ENCODE data around the gene NR2F1-AS1.

The NR2F1-AS1 gene

GRCh38 chr5:93503598-93504067, 77.4 kb downstream of the NR2F1-AS1 start:
- H3K4me2 ChIP-seq (ENCODE audit: low read length): no peak overlapping the region
- H3K18ac ChIP-seq (ENCODE audit: low read length): no peak overlapping the region
- H2BK120ac ChIP-seq (ENCODE audit: insufficient read depth, low read length, poor library complexity): no peak overlapping the region
- H2AFZ ChIP-seq (ENCODE audit: insufficient read depth, low read length, poor library complexity): no peak overlapping the region
- H4K12ac ChIP-seq (ENCODE audit: low read depth, low read length): no peak overlapping the region
- no peak overlapping the region for H3K14ac ChIP-seq (ENCODE audit: low read length)
- no peak overlapping the region for H4K91ac ChIP-seq (ENCODE audit: low read depth, low read length)
- H2BK5ac ChIP-seq (ENCODE audit: low read depth, low read length, poor library complexity): no peak overlapping the region
- no CpG with 5 or more reads among the region's 1 CpG for WGBS (ENCODE audit: extremely low coverage, insufficient coverage, insufficient read length)
- no peak overlapping the region for H3K4ac ChIP-seq (ENCODE audit: low read depth, low read length)
- no peak overlapping the region for H3K27ac ChIP-seq (ENCODE audit: low read depth, low read length)
- H3K4me3 ChIP-seq (ENCODE audit: low read depth, low read length): no peak overlapping the region
- DNase-seq: no peak
- H3K79me2 ChIP-seq (ENCODE audit: control insufficient read depth, insufficient read depth, low read length, poor library complexity): no peaks in the 10 kb centered on the region
- H2BK12ac ChIP-seq (ENCODE audit: low read length): no peak overlapping the region
- H3K9ac ChIP-seq (ENCODE audit: low read length): no peak overlapping the region
- no peaks in the 10 kb centered on the region for H3K27me3 ChIP-seq (ENCODE audit: insufficient read depth, low read length)
- no peak overlapping the region for H2AK5ac ChIP-seq (ENCODE audit: low read length)
- no peaks in the 10 kb centered on the region for H3K9me3 ChIP-seq (ENCODE audit: insufficient read depth, low read depth, low read length)
- H3K23ac ChIP-seq (ENCODE audit: low read length): no peak overlapping the region
- no peaks in the 10 kb centered on the region for H3K4me1 ChIP-seq (ENCODE audit: control insufficient read depth in 1 of 2, insufficient read depth in 2 of 2, low read length in 2 of 2)
- no peak overlapping the region for H4K8ac ChIP-seq (ENCODE audit: low read depth, low read length)
- no peaks in the 10 kb centered on the region for H3K36me3 ChIP-seq (ENCODE audit: control insufficient read depth in 1 of 2, insufficient read depth in 2 of 2, low read length in 2 of 2)
- no peaks in the 10 kb centered on the region for H3K79me1 ChIP-seq (ENCODE audit: low read length)

DNA sequence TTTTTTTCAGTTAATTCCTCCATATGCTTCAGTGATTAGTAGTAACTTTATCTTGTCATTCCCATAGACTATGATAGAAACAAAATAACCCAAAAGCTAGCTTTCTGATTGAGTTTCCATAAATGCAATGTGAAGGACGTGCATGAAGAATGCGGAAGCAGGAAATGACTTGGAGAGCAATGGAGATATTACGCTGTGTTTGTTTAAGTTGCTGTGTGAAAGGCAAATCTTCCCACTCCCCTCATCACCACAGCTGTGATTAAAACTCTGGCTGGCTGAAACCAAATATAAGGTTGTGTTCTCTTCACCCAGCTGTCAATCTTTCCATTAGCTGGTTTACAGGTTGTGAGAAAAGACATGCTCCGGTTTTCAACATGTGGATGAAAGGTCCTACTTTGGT, 83.9 kb downstream of the NR2F1-AS1 start:
- no CpG with 5 or more reads among the region's 4 CpGs for WGBS (ENCODE audit: extremely low coverage, insufficient coverage, insufficient read length)

GRCh38 chr5:93479982-93480509, 101.0 kb downstream of the NR2F1-AS1 start:
- H2AFZ ChIP-seq (ENCODE audit: insufficient read depth, low read length, poor library complexity): no peak overlapping the region
- H3K79me2 ChIP-seq (ENCODE audit: control insufficient read depth, insufficient read depth, low read length, poor library complexity): no peaks in the 10 kb centered on the region
- H3K36me3 ChIP-seq (ENCODE audit: control insufficient read depth in 1 of 2, insufficient read depth in 2 of 2, low read length in 2 of 2): no peaks in the 10 kb centered on the region
- H3K23ac ChIP-seq (ENCODE audit: low read length): no peak overlapping the region
- no peak overlapping the region for H3K14ac ChIP-seq (ENCODE audit: low read length)
- H2BK120ac ChIP-seq (ENCODE audit: insufficient read depth, low read length, poor library complexity): no peak overlapping the region
- H4K91ac ChIP-seq (ENCODE audit: low read depth, low read length): no peak overlapping the region
- no peak overlapping the region for H4K8ac ChIP-seq (ENCODE audit: low read depth, low read length)
- no peak overlapping the region for H2AK5ac ChIP-seq (ENCODE audit: low read length)
- no peaks in the 10 kb centered on the region for H3K9me3 ChIP-seq (ENCODE audit: insufficient read depth, low read depth, low read length)
- H3K4me3 ChIP-seq (ENCODE audit: low read depth, low read length): no peak overlapping the region
- no peak overlapping the region for H3K4ac ChIP-seq (ENCODE audit: low read depth, low read length)
- H3K27ac ChIP-seq (ENCODE audit: low read depth, low read length): no peak overlapping the region
- no peak overlapping the region for H3K9ac ChIP-seq (ENCODE audit: low read length)
- no peaks in the 10 kb centered on the region for H3K79me1 ChIP-seq (ENCODE audit: low read length)
- H2BK5ac ChIP-seq (ENCODE audit: low read depth, low read length, poor library complexity): no peak overlapping the region
- no peak overlapping the region for H2BK12ac ChIP-seq (ENCODE audit: low read length)
- no peaks in the 10 kb centered on the region for H3K4me1 ChIP-seq (ENCODE audit: control insufficient read depth in 1 of 2, insufficient read depth in 2 of 2, low read length in 2 of 2)
- no peak for DNase-seq
- H4K12ac ChIP-seq (ENCODE audit: low read depth, low read length): no peak overlapping the region
- no peaks in the 10 kb centered on the region for H3K27me3 ChIP-seq (ENCODE audit: insufficient read depth, low read length)
- H3K18ac ChIP-seq (ENCODE audit: low read length): no peak overlapping the region
- H3K4me2 ChIP-seq (ENCODE audit: low read length): no peak overlapping the region

More for the DNA sequence above, 83.9 kb downstream of the NR2F1-AS1 start:
- Histone ChIP-seq H2BK12ac (ENCODE audit: low read length) (no peak overlapping the region), H3K4me3 (ENCODE audit: low read depth, low read length) (no peak overlapping the region), H3K9me3 (ENCODE audit: insufficient read depth, low read depth, low read length) (no peaks in the 10 kb centered on the region), H2AFZ (ENCODE audit: insufficient read depth, low read length, poor library complexity) (no peak overlapping the region), H3K36me3 (ENCODE audit: control insufficient read depth in 1 of 2, insufficient read depth in 2 of 2, low read length in 2 of 2) (no peaks in the 10 kb centered on the region), H2BK120ac (ENCODE audit: insufficient read depth, low read length, poor library complexity) (no peak overlapping the region), H3K4ac (ENCODE audit: low read depth, low read length) (no peak overlapping the region), H3K9ac (ENCODE audit: low read length) (peak overlapping the region; percentile 61), H3K79me1 (ENCODE audit: low read length) (no peaks in the 10 kb centered on the region), H4K8ac (ENCODE audit: low read depth, low read length) (no peak overlapping the region), H3K79me2 (ENCODE audit: control insufficient read depth, insufficient read depth, low read length, poor library complexity) (no peaks in the 10 kb centered on the region), H3K23ac (ENCODE audit: low read length) (peak overlapping the region; percentile 52), H3K27me3 (ENCODE audit: insufficient read depth, low read length) (no peaks in the 10 kb centered on the region), H4K91ac (ENCODE audit: low read depth, low read length) (no peak overlapping the region), H2AK5ac (ENCODE audit: low read length) (no peak overlapping the region), H3K4me2 (ENCODE audit: low read length) (no peak overlapping the region), H3K27ac (ENCODE audit: low read depth, low read length) (no peak overlapping the region), H2BK5ac (ENCODE audit: low read depth, low read length, poor library complexity) (no peak overlapping the region), H3K14ac (ENCODE audit: low read length) (no peak overlapping the region), H4K12ac (ENCODE audit: low read depth, low read length) (no peak overlapping the region), H3K18ac (ENCODE audit: low read length) (no peak overlapping the region), H3K4me1 (ENCODE audit: control insufficient read depth in 1 of 2, insufficient read depth in 2 of 2, low read length in 2 of 2) (no peaks in the 10 kb centered on the region)
- no peak for DNase-seq

- DNase-seq: no peak
- Histone ChIP-seq H4K8ac (ENCODE audit: low read depth, low read length) (no peak overlapping the region), H3K4me3 (ENCODE audit: low read depth, low read length) (no peak overlapping the region), H3K9me3 (ENCODE audit: insufficient read depth, low read depth, low read length) (no peaks in the 10 kb centered on the region), H3K79me1 (ENCODE audit: low read length) (no peaks in the 10 kb centered on the region), H2BK12ac (ENCODE audit: low read length) (no peak overlapping the region), H2AK5ac (ENCODE audit: low read length) (no peak overlapping the region), H3K4me2 (ENCODE audit: low read length) (no peak overlapping the region), H3K36me3 (ENCODE audit: control insufficient read depth in 1 of 2, insufficient read depth in 2 of 2, low read length in 2 of 2) (no peaks in the 10 kb centered on the region), H4K12ac (ENCODE audit: low read depth, low read length) (no peak overlapping the region), H3K18ac (ENCODE audit: low read length) (no peak overlapping the region), H3K23ac (ENCODE audit: low read length) (no peak overlapping the region), H3K4me1 (ENCODE audit: control insufficient read depth in 1 of 2, insufficient read depth in 2 of 2, low read length in 2 of 2) (no peaks in the 10 kb centered on the region), H3K79me2 (ENCODE audit: control insufficient read depth, insufficient read depth, low read length, poor library complexity) (no peaks in the 10 kb centered on the region), H4K91ac (ENCODE audit: low read depth, low read length) (no peak overlapping the region), H3K4ac (ENCODE audit: low read depth, low read length) (no peak overlapping the region), H3K14ac (ENCODE audit: low read length) (no peak overlapping the region), H3K9ac (ENCODE audit: low read length) (no peak overlapping the region), H3K27ac (ENCODE audit: low read depth, low read length) (no peak overlapping the region), H3K27me3 (ENCODE audit: insufficient read depth, low read length) (no peaks in the 10 kb centered on the region), H2BK120ac (ENCODE audit: insufficient read depth, low read length, poor library complexity) (no peak overlapping the region), H2BK5ac (ENCODE audit: low read depth, low read length, poor library complexity) (no peak overlapping the region), H2AFZ (ENCODE audit: insufficient read depth, low read length, poor library complexity) (no peak overlapping the region)
Observed at GRCh38 chr5:93477816-93478215, 103.2 kb downstream of the NR2F1-AS1 start.
